GM19395 (cell line): ENCODE results near the gene EOLA1.
"Not testable (repeated sequence)": the region's sequence is repeated elsewhere in the genome, so short reads cannot be mapped to it uniquely, and the experiment has no call there.

Experiments used
- ATAC-seq: cut with Tn5 transposase; IDR thresholded peaks from one replicate; pipeline ENCODE4 v1.9.1; 2021; ENCODE audit warnings: mild to moderate bottlenecking, moderate library complexity; ENCODE audit not compliant: unreplicated experiment

The EOLA1 gene

GRCh38 chrX:149595214-149595613 lies 54.4 kb downstream of the EOLA1 start, which contains the start of gene HSFX2:
TSS of gene HSFX2 (minus strand) at chrX:149595314. CDS start at chrX:149594700, 614 bp downstream.
- not testable (repeated sequence) for ATAC-seq

GRCh38 chrX:149595943-149596342 lies 55.1 kb downstream of the EOLA1 start:
- ATAC-seq, result not testable (repeated sequence)
